ENCODE data around the gene TUBA8. TPM values are rescaled to one million over a fixed set of nuclear protein-coding genes. Genes with fewer than 3 reads are reported as not detected.
"Not testable (repeated sequence)": the region's sequence is repeated elsewhere in the genome, so short reads cannot be mapped to it uniquely, and the experiment has no call there.

The TUBA8 gene
- total RNA-seq, 4 donors from 2014 or later, result 5.0 to 12.3 (median 6.3) TPM

DNA sequence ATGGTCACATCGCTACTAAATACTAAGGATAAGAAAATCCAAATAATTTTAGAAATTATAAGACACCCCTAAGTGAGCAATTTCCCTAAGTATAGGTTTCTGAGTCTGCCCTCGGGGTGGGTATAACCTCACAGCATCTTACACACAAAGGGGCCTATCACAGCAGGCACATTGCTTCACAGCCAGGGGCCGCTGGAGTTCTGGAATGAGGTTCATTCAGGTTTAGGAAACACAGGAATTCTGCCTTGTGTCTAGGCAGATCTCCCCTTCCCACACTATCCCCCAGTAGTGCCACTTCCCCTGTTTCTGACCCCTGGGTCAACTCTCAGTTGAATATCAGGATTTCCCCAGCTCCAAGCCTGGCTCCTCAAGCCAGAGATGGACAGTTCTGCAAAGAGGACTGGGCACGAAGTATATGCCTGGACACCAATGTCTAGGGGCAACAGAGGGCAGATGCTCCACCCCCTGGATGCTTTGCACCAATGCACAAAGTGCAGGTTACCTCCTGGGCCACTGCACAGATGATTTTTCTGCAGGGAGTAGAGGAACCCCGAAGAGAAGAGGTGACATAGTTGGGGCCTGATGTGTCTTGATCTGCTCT is 11.4 kb downstream of the TUBA8 start:
- Histone ChIP-seq H3K27ac (no peak overlapping the region), H3K27me3 (no peaks in the 10 kb centered on the region), H3K9me3 (no peaks in the 10 kb centered on the region), H3K4me3 (no peak overlapping the region), H3K36me3 (peaks cover 0 to 31% (median 0%) of the 10 kb centered on the region in 3 donors), H3K4me1 (no peaks in the 10 kb centered on the region)
- no peak for DNase-seq (ENCODE audit: low spot score in 2 of 2)
- 78 to 86% methylated on average over 5 of the region's 5 CpGs for WGBS, 2 donors
- TF ChIP-seq POLR2A (IDR thresholded peaks at IDR 0.05) (no peak), EP300 (IDR thresholded peaks at IDR 0.05) (no peak)
- TF ChIP-seq, protein P1, sequence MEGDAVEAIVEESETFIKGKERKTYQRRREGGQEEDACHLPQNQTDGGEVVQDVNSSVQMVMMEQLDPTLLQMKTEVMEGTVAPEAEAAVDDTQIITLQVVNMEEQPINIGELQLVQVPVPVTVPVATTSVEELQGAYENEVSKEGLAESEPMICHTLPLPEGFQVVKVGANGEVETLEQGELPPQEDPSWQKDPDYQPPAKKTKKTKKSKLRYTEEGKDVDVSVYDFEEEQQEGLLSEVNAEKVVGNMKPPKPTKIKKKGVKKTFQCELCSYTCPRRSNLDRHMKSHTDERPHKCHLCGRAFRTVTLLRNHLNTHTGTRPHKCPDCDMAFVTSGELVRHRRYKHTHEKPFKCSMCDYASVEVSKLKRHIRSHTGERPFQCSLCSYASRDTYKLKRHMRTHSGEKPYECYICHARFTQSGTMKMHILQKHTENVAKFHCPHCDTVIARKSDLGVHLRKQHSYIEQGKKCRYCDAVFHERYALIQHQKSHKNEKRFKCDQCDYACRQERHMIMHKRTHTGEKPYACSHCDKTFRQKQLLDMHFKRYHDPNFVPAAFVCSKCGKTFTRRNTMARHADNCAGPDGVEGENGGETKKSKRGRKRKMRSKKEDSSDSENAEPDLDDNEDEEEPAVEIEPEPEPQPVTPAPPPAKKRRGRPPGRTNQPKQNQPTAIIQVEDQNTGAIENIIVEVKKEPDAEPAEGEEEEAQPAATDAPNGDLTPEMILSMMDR (IDR thresholded peaks at IDR 0.05), result no peak

DNA sequence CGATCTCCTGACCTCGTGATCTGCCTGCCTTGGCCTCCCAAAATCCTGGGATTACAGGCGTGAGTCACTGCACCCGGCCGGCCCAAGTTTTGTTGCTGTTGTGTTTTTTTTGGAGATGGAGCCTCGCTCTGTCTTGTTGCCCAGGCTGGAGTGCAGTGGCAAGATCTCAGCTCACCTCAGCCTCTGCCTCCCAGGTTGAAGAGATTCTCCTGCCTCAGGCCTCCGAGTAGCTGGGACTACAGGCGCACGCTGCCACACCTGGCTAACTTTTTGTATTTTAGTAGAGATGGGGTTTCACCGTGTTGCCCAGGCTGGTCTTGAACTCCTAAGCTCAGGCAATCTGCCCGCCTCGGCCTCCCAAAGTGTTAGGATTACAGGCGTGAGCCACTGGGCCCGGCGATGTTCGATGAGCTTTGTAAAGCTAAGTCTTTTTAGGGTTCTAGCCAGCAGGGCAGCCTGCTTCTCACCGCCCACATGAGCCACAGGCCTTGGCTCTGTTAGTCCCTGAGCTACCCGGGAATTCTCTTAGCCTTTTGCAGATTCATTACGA is 12.9 kb downstream of the TUBA8 start:
- not testable (repeated sequence) for H3K9me3 ChIP-seq; H3K4me3 ChIP-seq; H3K27me3 ChIP-seq; H3K27ac ChIP-seq; H3K4me1 ChIP-seq; DNase-seq (ENCODE audit: low spot score in 2 of 2)
- 91 to 95% methylated on average over 19 of the region's 19 CpGs for WGBS, 2 donors
- H3K36me3 ChIP-seq, result peaks cover 0 to 31% (median 0%) of the 10 kb centered on the region in 3 donors

DNA sequence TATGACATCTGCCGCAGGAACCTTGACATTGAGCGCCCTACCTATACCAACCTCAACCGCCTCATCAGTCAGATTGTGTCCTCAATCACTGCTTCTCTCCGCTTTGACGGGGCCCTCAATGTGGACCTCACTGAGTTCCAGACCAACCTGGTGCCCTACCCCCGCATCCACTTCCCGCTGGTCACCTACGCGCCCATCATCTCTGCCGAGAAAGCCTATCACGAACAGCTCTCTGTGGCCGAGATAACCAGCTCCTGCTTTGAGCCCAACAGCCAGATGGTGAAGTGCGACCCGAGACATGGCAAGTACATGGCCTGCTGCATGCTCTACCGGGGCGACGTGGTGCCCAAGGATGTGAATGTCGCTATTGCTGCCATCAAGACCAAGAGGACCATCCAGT is 16.0 kb downstream of the TUBA8 start:
- Histone ChIP-seq H3K4me1 (no peaks in the 10 kb centered on the region), H3K9me3 (no peaks in the 10 kb centered on the region), H3K27ac (no peak overlapping the region), H3K4me3 (no peak overlapping the region), H3K36me3 (peaks cover 0 to 26% (median 0%) of the 10 kb centered on the region in 3 donors), H3K27me3 (no peaks in the 10 kb centered on the region)
- 98 to 99% methylated on average over 18 of the region's 18 CpGs for WGBS, 2 donors
- DNase-seq (ENCODE audit: low spot score in 2 of 2), result no peak
- TF ChIP-seq, protein P1 (IDR thresholded peaks at IDR 0.05), result no peak
- TF ChIP-seq EP300 (IDR thresholded peaks at IDR 0.05), result no peak
- TF ChIP-seq POLR2A (IDR thresholded peaks at IDR 0.05), result no peak

DNA sequence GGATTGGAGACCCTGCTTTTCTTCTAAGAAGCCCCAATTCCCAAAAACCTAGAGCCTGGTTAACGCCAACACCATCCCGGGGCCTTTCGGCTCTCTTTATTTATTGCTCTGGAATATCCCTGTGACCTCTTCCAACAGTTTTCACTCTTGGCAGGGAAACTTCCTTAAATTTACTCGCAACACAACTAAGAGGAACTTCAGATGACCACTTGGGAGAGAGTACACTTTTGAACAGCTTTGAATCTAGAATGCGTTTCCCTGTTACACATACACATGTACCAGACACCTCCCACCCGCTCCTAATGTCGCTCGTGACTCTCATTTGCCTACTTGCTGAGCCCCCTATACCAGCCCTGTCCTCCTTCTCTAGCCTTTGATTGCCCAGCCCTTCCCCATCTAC is 19.4 kb downstream of the TUBA8 start:
- TF ChIP-seq EP300 (IDR thresholded peaks at IDR 0.05) (no peak), POLR2A (IDR thresholded peaks at IDR 0.05) (no peak)
- TF ChIP-seq, protein P1 (IDR thresholded peaks at IDR 0.05), result no peak
- H3K27me3 ChIP-seq, result no peaks in the 10 kb centered on the region
- 88 to 89% methylated on average over 8 of the region's 8 CpGs for WGBS, 2 donors
- H3K27ac ChIP-seq, result no peak overlapping the region
- no peaks in the 10 kb centered on the region for H3K9me3 ChIP-seq
- no peak overlapping the region for H3K4me3 ChIP-seq
- H3K4me1 ChIP-seq, result peaks cover 0 to 5% (median 0%) of the 10 kb centered on the region in 4 donors
- no peak for DNase-seq (ENCODE audit: low spot score in 2 of 2)
- peaks cover 0 to 22% (median 0%) of the 10 kb centered on the region in 3 donors for H3K36me3 ChIP-seq

DNA sequence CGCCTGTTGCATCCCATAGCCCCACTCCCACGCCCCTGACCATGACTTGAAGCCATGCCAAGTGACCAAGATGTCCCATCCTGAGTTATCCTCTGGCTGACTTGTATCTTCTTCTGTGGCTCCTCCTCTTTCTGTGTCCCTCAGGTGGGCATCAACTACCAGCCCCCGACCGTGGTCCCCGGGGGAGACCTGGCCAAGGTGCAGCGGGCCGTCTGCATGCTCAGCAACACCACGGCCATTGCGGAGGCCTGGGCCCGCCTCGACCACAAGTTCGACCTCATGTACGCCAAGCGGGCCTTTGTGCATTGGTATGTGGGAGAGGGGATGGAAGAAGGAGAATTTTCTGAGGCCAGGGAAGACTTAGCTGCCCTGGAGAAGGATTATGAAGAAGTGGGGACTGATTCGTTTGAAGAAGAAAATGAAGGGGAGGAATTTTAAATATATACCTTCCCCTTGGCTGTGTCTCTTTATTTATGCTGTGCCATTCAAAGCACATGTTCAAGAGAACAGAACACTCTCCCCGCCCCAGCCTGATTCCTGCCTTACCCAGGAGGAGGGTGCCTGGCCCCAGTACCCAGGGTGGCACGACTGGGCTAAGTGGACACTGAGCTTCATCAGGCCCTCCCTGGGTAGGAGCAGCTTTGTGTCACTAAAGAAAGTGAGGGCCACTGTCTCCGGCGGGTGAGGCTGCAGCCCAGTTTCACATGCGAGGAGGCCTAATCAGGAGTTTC is 20.3 kb downstream of the TUBA8 start:
- no peaks in the 10 kb centered on the region for H3K9me3 ChIP-seq
- no peaks in the 10 kb centered on the region for H3K27me3 ChIP-seq
- no peak overlapping the region for H3K27ac ChIP-seq
- DNase-seq (ENCODE audit: low spot score in 2 of 2), result no peak
- H3K36me3 ChIP-seq, result peaks cover 0 to 22% (median 0%) of the 10 kb centered on the region in 3 donors
- peaks cover 0 to 5% (median 0%) of the 10 kb centered on the region in 4 donors for H3K4me1 ChIP-seq
- TF ChIP-seq EP300 (IDR thresholded peaks at IDR 0.05) (no peak), POLR2A (IDR thresholded peaks at IDR 0.05) (no peak)
- TF ChIP-seq, protein P1 (IDR thresholded peaks at IDR 0.05), result no peak
- WGBS, 2 donors, result 93 to 95% methylated on average over 20 of the region's 20 CpGs
- no peak overlapping the region for H3K4me3 ChIP-seq

Data from tibial nerve (tissue), 4 donors.